A673 (cell line): ENCODE results near the gene KDM4B. TPM values are rescaled to one million over a fixed set of nuclear protein-coding genes. Genes with fewer than 3 reads are reported as not detected.
A peak's percentile ranks its signal among the peaks of the same experiment; 100 is the strongest.

Source experiments
- BruUV-seq: library from RNA; stranded (reverse); fragments of 400-500 nt; replicated peaks from 2 replicates; lab custom pipeline; 2021; lab: Mats Ljungman, UMichigan
- CTCF ChIA-PET: fragments of 300-600 bp; sonication (Branson Sonifier 250); formaldehyde crosslinking; loops from one replicate; lab custom pipeline; 2022; ENCODE audit warnings: antibody characterized with exemption; lab: Charles Lee
- POLR2A ChIA-PET: fragments of 300-600 bp; sonication (Branson Sonifier 250); formaldehyde crosslinking; loops from one replicate; lab custom pipeline; 2022; ENCODE audit warnings: antibody characterized with exemption; ENCODE audit not compliant: low non-redundant PET; lab: Charles Lee
- DNase-seq: peaks from one replicate; pipeline ENCODE4 v3.0.0-alpha.2; 2015; ENCODE audit warnings: low spot score
- H3K27ac ChIP-seq: fragments of 200-600 bp; sonication (generic); 2 replicates; pipeline ENCODE4 v1.5.1; 2016; ENCODE audit warnings: mixed run types, low read depth, mild to moderate bottlenecking, mixed read lengths, antibody characterized with exemption, low read length; ENCODE audit not compliant: poor library complexity, severe bottlenecking
- H3K27me3 ChIP-seq: fragments of 200-600 bp; sonication (generic); replicated peaks from 2 replicates; pipeline ENCODE4 v1.6.1; 2017; ENCODE audit warnings: mixed run types, low read depth, mild to moderate bottlenecking, mixed read lengths, antibody characterized with exemption, low read length; ENCODE audit not compliant: insufficient read depth, poor library complexity
- H3K36me3 ChIP-seq: fragments of 200-600 bp; sonication (generic); 2 replicates; pipeline ENCODE4 v1.6.1; 2016; ENCODE audit warnings: mixed run types, mild to moderate bottlenecking, mixed read lengths, antibody characterized with exemption, low read length; ENCODE audit not compliant: insufficient read depth, poor library complexity, severe bottlenecking
- H3K4me1 ChIP-seq: fragments of 200-600 bp; sonication (generic); 2 replicates; pipeline ENCODE4 v1.6.1; 2017; ENCODE audit warnings: mixed run types, mild to moderate bottlenecking, mixed read lengths, antibody characterized with exemption, low read length; ENCODE audit not compliant: insufficient read depth, poor library complexity, severe bottlenecking
- H3K4me3 ChIP-seq: fragments of 200-600 bp; sonication (generic); 2 replicates; pipeline ENCODE4 v1.5.1; 2016; ENCODE audit warnings: low read depth, mixed run types, mild to moderate bottlenecking, mixed read lengths, low read length; ENCODE audit not compliant: poor library complexity, severe bottlenecking
- H3K9me3 ChIP-seq: fragments of 200-600 bp; sonication (generic); 2 replicates; pipeline ENCODE4 v1.6.1; 2016; ENCODE audit warnings: mixed run types, low read depth, mild to moderate bottlenecking, mixed read lengths, antibody characterized with exemption, low read length; ENCODE audit not compliant: poor library complexity, severe bottlenecking
- CTCF ChIP-seq: fragments of 300-800, 200-600 bp; sonication (generic); conservative IDR thresholded peaks from 2 replicates; pipeline ENCODE4 v1.5.1; 2017; ENCODE audit warnings: low read depth, mild to moderate bottlenecking, antibody characterized with exemption, low read length, moderate library complexity, mixed read lengths
- EZH2 ChIP-seq: fragments of 200-600 bp; sonication (generic); IDR thresholded peaks from 2 replicates; pipeline ENCODE4 v1.6.1; 2017; ENCODE audit warnings: borderline replicate concordance, low read depth, mild to moderate bottlenecking, mixed read lengths, antibody characterized with exemption, low read length; ENCODE audit not compliant: poor library complexity, severe bottlenecking
- intact Hi-C: fragments of 100-400 bp; cut with micrococcal nuclease; formaldehyde crosslinking; loops from one replicate; pipeline ENCODE4 v1.10.0; 2022; ENCODE audit not compliant: unreplicated experiment
- total RNA-seq: library from RNA; stranded (reverse); gene quantifications from 2 replicates; pipeline ENCODE4 v1.2.3, GENCODE V29; 2021

Gene KDM4B
- total RNA-seq, 1 experiment from 2014 or later, result 30.0 TPM

DNA sequence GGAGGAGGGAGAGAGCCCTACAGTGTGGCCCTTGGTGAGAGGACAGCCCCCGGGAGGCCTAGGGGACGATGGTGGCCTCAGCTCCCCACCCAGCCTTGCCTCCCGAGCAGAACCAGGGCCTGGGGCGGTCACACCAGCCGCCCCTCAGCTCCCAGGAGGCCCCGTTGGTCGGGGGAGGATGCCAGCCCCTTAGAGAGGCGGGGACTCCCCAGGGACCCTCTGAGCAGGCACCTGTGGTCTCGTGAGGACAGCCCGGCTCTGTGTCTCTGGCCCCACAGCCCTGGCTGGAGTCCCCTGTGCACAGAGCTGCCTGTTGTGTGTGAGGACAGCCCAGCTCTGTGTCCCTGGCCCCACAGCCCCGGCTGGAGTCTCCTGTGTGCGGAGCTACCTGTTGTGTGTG is 158.8 kb downstream of the KDM4B start:
- peak overlapping the region; percentile 93 for H3K27ac ChIP-seq
- CTCF ChIA-PET, result no interaction called here
- DNase-seq, result no peak
- H3K9me3 ChIP-seq, result no peaks in the 10 kb centered on the region
- intact Hi-C loops, result no loop called here
- peaks cover 54% of the 10 kb centered on the region for H3K4me1 ChIP-seq
- H3K27me3 ChIP-seq, result no peaks in the 10 kb centered on the region
- peaks cover 3% of the 10 kb centered on the region for H3K36me3 ChIP-seq
- H3K4me3 ChIP-seq, result no peak overlapping the region
- POLR2A ChIA-PET, result no interaction called here
- BruUV-seq, result no TSS peak
- no peak for TF ChIP-seq EZH2
- no peak for TF ChIP-seq CTCF

DNA sequence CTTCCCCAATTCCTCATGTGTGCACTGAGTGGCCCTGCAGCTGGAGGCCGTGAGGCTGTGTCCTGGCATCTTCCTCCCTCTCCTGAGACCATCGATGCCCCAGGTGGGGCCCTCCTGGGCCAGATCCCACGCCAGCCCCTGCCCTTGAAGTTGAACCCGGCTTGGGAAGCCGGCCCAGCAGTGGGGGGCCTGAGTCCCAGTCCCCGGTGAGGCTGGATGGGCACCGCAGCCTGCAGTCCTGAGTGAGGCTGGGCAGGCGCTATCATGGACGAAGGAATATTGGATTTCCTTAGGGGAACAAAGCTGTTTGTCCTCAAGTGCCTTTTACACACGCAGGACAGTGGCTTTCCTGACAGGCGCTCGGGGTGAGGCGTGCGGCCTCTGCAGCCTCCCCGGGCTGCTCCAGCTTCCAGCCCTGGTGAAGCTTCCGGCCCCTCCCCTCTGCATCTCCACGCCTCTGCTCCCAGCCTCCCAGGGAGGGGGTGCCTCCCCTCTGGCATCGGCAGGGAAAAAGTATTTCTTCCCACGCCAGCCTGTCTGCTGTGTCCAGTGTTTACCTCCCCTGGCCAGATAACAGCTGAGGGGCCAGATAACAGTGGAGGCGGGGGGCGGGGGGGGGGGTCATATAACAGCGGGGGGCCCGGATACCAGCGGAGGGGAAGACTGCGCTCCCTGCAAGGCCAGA is 159.5 kb downstream of the KDM4B start:
- POLR2A ChIA-PET, result no interaction called here
- H3K9me3 ChIP-seq, result no peaks in the 10 kb centered on the region
- CTCF ChIA-PET, result interaction anchor here (0.6 kb wide), 1 partner anchor 24 kb away, joined by 3 read pairs; no protein-coding TSS in a partner anchor
- peak overlapping the region; percentile 93 for H3K27ac ChIP-seq
- no peaks in the 10 kb centered on the region for H3K27me3 ChIP-seq
- DNase-seq, result peak; percentile 88
- peaks cover 54% of the 10 kb centered on the region for H3K4me1 ChIP-seq
- no TSS peak for BruUV-seq
- intact Hi-C loops, result no loop called here
- H3K36me3 ChIP-seq, result peaks cover 3% of the 10 kb centered on the region
- no peak for TF ChIP-seq CTCF
- no peak for TF ChIP-seq EZH2
- no peak overlapping the region for H3K4me3 ChIP-seq

DNA sequence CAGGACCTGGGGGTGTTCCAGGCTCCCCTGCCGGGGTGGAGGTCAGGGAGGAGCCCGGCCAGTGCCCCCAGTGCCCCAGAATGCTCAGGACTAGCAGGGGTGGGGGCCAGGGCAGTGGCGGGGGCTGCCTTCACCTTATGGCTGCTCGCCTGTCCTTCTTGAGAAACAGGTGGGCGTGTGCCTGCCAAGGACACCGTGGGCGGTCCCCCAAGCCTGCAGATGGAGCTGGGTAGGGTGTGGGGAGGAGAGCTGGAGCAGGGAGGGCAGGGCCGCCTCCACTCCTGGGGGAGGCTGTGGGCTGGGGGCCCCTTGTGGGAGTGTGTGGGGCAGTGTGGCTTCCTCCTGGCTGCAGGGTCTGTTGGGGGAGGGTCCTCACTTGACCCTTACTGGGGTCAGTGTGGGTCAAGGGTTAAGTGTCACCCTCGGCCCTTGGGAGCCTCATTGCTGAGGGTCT is 160.1 kb downstream of the KDM4B start:
- no peak overlapping the region for H3K4me3 ChIP-seq
- H3K27me3 ChIP-seq, result no peaks in the 10 kb centered on the region
- H3K27ac ChIP-seq, result peak overlapping the region; percentile 75
- intact Hi-C loops, result no loop called here
- BruUV-seq, result no TSS peak
- peaks cover 54% of the 10 kb centered on the region for H3K4me1 ChIP-seq
- H3K9me3 ChIP-seq, result no peaks in the 10 kb centered on the region
- TF ChIP-seq EZH2 (no peak), CTCF (no peak)
- peaks cover 3% of the 10 kb centered on the region for H3K36me3 ChIP-seq
- ChIA-PET CTCF (interaction anchor here (0.6 kb wide), 2 partner anchors 24 to 81 kb away, joined by 3 read pairs; no protein-coding TSS in a partner anchor), POLR2A (no interaction called here)
- DNase-seq, result peak; percentile 80
